CD14-positive monocyte (primary cell): ENCODE results near the gene IGLL1. TPM values are rescaled to one million over a fixed set of nuclear protein-coding genes. Genes with fewer than 3 reads are reported as not detected.
"Not testable (repeated sequence)": the region's sequence is repeated elsewhere in the genome, so short reads cannot be mapped to it uniquely, and the experiment has no call there.

Experiments
- DNase-seq, 3 donors: peaks; one replicate each; pipeline ENCODE4 v3.0.0-alpha.2; 2011 to 2022
- H2AFZ ChIP-seq: 2 replicates; pipeline ENCODE4 v1.6.0; 2012; ENCODE audit warnings: mild to moderate bottlenecking, low read depth, low read length, inconsistent platforms; ENCODE audit not compliant: insufficient read depth, poor library complexity, severe bottlenecking
- H3K27ac ChIP-seq, 2 donors: 1 replicate in 1 of 2; 2 replicates in 1 of 2; pipeline ENCODE4 v1.5.1; 2012 to 2013; ENCODE audit warnings: low read length in 2 of 2, control low read depth in 1 of 2, inconsistent platforms in 1 of 2, low read depth in 1 of 2, mild to moderate bottlenecking in 1 of 2
- H3K27me3 ChIP-seq, 2 donors: one replicate each; pipeline versions ENCODE4 v1.6.0 to v1.6.1; 2011 to 2013; ENCODE audit warnings: low read length in 2 of 2; ENCODE audit not compliant: control insufficient read depth in 2 of 2, insufficient read depth in 2 of 2
- H3K36me3 ChIP-seq, 2 donors: replicated peaks in 1 of 2; 1 replicate in 1 of 2; 2 replicates in 1 of 2; pipeline versions ENCODE4 v1.5.1 to v1.6.1; 2012 to 2013; ENCODE audit warnings: low read length in 2 of 2, control low read depth in 1 of 2, inconsistent platforms in 1 of 2, mild to moderate bottlenecking in 1 of 2; ENCODE audit not compliant: insufficient read depth in 2 of 2, control insufficient read depth in 1 of 2
- H3K4me1 ChIP-seq, 2 donors: 1 replicate in 1 of 2; 2 replicates in 1 of 2; pipeline versions ENCODE4 v1.5.1 to v1.6.1; 2012 to 2013; ENCODE audit warnings: low read length in 2 of 2, control low read depth in 1 of 2, inconsistent platforms in 1 of 2, mild to moderate bottlenecking in 1 of 2, moderate library complexity in 1 of 2; ENCODE audit not compliant: insufficient read depth in 2 of 2, control insufficient read depth in 1 of 2
- H3K4me2 ChIP-seq: replicated peaks from 2 replicates; pipeline ENCODE3; 2012; ENCODE audit warnings: low read length, moderate library complexity, mild to moderate bottlenecking; ENCODE audit not compliant: poor library complexity, severe bottlenecking; ENCODE audit errors: extremely low read depth
- H3K4me3 ChIP-seq, 3 experiments: fragments of 200-600 bp in 1 of 3; sonication (generic) in 1 of 3; replicated peaks in 1 of 3; 1 replicate in 2 of 3; 2 replicates in 1 of 3; pipeline ENCODE4 v1.5.1; 2011 to 2013; ENCODE audit warnings: low read length in 3 of 3, mild to moderate bottlenecking in 3 of 3, control low read depth in 2 of 3, low read depth in 2 of 3, inconsistent platforms in 1 of 3, moderate library complexity in 1 of 3
- H3K79me2 ChIP-seq: 2 replicates; pipeline ENCODE4 v1.6.0; 2012; ENCODE audit warnings: mild to moderate bottlenecking, control low read depth, inconsistent platforms, low read length, moderate library complexity; ENCODE audit not compliant: insufficient read depth
- H3K9ac ChIP-seq: 2 replicates; pipeline ENCODE4 v1.6.0; 2017; ENCODE audit warnings: low read length, mild to moderate bottlenecking; ENCODE audit not compliant: insufficient read depth, poor library complexity, severe bottlenecking
- H3K9me3 ChIP-seq, 2 donors: replicated peaks in 1 of 2; 1 replicate in 1 of 2; 2 replicates in 1 of 2; pipeline versions ENCODE4 v1.5.1 to v1.6.1; 2012 to 2013; ENCODE audit warnings: low read length in 2 of 2, control low read depth in 1 of 2; ENCODE audit not compliant: control insufficient read depth in 1 of 2, insufficient read depth in 1 of 2
- H4K20me1 ChIP-seq: 2 replicates; pipeline ENCODE4 v1.6.0; 2012; ENCODE audit warnings: mild to moderate bottlenecking, low read length, control low read depth, moderate library complexity; ENCODE audit not compliant: insufficient read depth
- H3K27ac Mint-ChIP-seq, 7 donors: one replicate each; pipeline ENCODE4 v1.8.0; 2020; ENCODE audit warnings: mild to moderate bottlenecking in 7 of 7, mixed read lengths in 7 of 7, moderate library complexity in 6 of 7, inconsistent platforms in 2 of 7
- H3K27me3 Mint-ChIP-seq, 3 donors: one replicate each; pipeline ENCODE4 v1.8.0; 2021 to 2022; ENCODE audit warnings: low read depth in 3 of 3, mild to moderate bottlenecking in 3 of 3, mixed read lengths in 3 of 3, moderate library complexity in 3 of 3, inconsistent platforms in 1 of 3
- H3K36me3 Mint-ChIP-seq, 2 donors: one replicate each; pipeline ENCODE4 v1.8.0; 2020; ENCODE audit warnings: mixed read lengths in 2 of 2, inconsistent platforms in 1 of 2, mild to moderate bottlenecking in 1 of 2
- H3K4me1 Mint-ChIP-seq: one replicate; pipeline ENCODE4 v1.8.0; 2020; ENCODE audit warnings: mild to moderate bottlenecking, mixed read lengths
- H3K4me3 Mint-ChIP-seq, 2 donors: one replicate each; pipeline ENCODE4 v1.8.0; 2020; ENCODE audit warnings: mild to moderate bottlenecking in 2 of 2, mixed read lengths in 2 of 2, moderate library complexity in 1 of 2
- H3K9me3 Mint-ChIP-seq, 7 donors: one replicate each; pipeline ENCODE4 v1.8.0; 2020 to 2022; ENCODE audit warnings: mixed read lengths in 7 of 7, mild to moderate bottlenecking in 6 of 7, moderate library complexity in 6 of 7, inconsistent platforms in 2 of 7
- CTCF ChIP-seq: fragments of 200-600 bp; IDR thresholded peaks from one replicate; pipeline ENCODE4 v1.8.0; 2022; ENCODE audit warnings: antibody characterized with exemption, mild to moderate bottlenecking
- WGBS: methylation state at CpG from one replicate; pipeline ENCODE4 v1.1.5; 2013; ENCODE audit warnings: missing lambda C conversion rate; ENCODE audit not compliant: insufficient coverage; 5-methylcytosine and 5-hydroxymethylcytosine counted together
- intact Hi-C, 2 donors: fragments of 100-400 bp; cut with micrococcal nuclease; formaldehyde crosslinking; loops; one replicate each; pipeline versions ENCODE4 v1.15.0 to v1.15.1; 2023
- polyA plus RNA-seq, 3 donors: library from polyadenylated mRNA; depleted of rRNA in 1 of 3; unstranded in 2 of 3; stranded (reverse) in 1 of 3; fragments of 300-500 nt in 2 of 3; fragments of >200 nt in 1 of 3; fragmentation: Illumina TruSeq in 2 of 3; gene quantifications; 1 replicate in 2 of 3; 2 replicates in 1 of 3; pipeline ENCODE4 v1.2.3, GENCODE V29; 2012 to 2021

Gene IGLL1
- polyA plus RNA-seq, 3 donors, result not detected

GRCh38 chr22:23547818-23548500, 32.1 kb downstream of the IGLL1 start:
- 90% methylated on average over 2 of the region's 10 CpGs for WGBS
- Mint-ChIP-seq H3K27ac (no peak overlapping the region), H3K4me3 (no peak overlapping the region), H3K9me3 (peaks cover 2 to 27% (median 20%) of the 10 kb centered on the region in 7 donors), H3K27me3 (peaks cover 0 to 3% (median 3%) of the 10 kb centered on the region in 3 donors), H3K36me3 (no peaks in the 10 kb centered on the region), H3K4me1 (no peaks in the 10 kb centered on the region)
- Histone ChIP-seq H3K36me3 (no peaks in the 10 kb centered on the region), H3K27ac (no peak overlapping the region), H3K4me1 (no peaks in the 10 kb centered on the region), H3K4me2 (no peak overlapping the region), H3K9me3 (peaks cover 9 to 21% of the 10 kb centered on the region in 2 donors), H3K79me2 (no peaks in the 10 kb centered on the region), H3K9ac (no peak overlapping the region), H3K27me3 (no peaks in the 10 kb centered on the region), H4K20me1 (no peaks in the 10 kb centered on the region), H2AFZ (no peak overlapping the region), H3K4me3 (no peak overlapping the region)
- no peak for DNase-seq
- no peak for TF ChIP-seq CTCF
- intact Hi-C loops, result loop anchor here in 1 of 2 donors (5.0 kb wide), 1 partner anchor 299 kb away; no protein-coding TSS in a partner anchor

- not testable (repeated sequence) for H3K27me3 ChIP-seq, H3K9ac ChIP-seq, H3K4me3 Mint-ChIP-seq, H3K36me3 Mint-ChIP-seq, H3K4me1 ChIP-seq, H3K27ac Mint-ChIP-seq, H3K4me1 Mint-ChIP-seq, DNase-seq, H2AFZ ChIP-seq, H3K27me3 Mint-ChIP-seq, H3K4me2 ChIP-seq, H3K79me2 ChIP-seq, H3K4me3 ChIP-seq, H4K20me1 ChIP-seq, H3K36me3 ChIP-seq, H3K27ac ChIP-seq
- WGBS, result 97% methylated on average over 4 of the region's 5 CpGs
- intact Hi-C loops, result loop anchor here in 1 of 2 donors (5.0 kb wide), 1 partner anchor 300 kb away; no protein-coding TSS in a partner anchor
- H3K9me3 Mint-ChIP-seq, result peaks cover 2 to 27% (median 20%) of the 10 kb centered on the region in 7 donors
- H3K9me3 ChIP-seq, result peaks cover 9 to 21% of the 10 kb centered on the region in 2 donors
Observed at GRCh38 chr22:23547382-23547781, 32.7 kb downstream of the IGLL1 start.
